Activated CD8-positive, alpha-beta memory T cell treated with anti-CD3 and anti-CD28 coated beads for 24 hours (primary cell): ENCODE data around the gene ATG10.

Experiments used
- DNase-seq: peaks from one replicate; pipeline ENCODE4 v3.0.0-alpha.2; 2020

Gene ATG10

DNA sequence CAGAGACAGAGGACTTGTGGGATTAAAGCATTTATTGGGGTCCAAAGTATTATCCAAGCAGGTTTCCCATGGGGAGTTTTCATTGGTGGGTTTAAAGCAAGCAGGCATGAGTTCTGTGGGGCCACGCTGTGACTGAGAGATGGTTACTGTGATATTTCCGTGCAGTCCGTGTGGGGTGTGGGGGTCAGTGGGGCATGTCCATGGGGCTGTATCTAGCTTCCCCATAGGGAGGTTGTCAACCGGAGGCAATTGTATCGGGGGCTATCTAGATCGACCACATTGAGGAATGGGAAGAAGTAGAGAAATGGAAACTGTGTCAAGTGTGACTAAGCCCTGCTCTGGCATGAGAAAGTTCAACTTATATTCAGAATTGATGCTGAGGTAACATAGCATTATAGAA lies 313.4 kb downstream of the ATG10 start:
- no peak for DNase-seq

DNA sequence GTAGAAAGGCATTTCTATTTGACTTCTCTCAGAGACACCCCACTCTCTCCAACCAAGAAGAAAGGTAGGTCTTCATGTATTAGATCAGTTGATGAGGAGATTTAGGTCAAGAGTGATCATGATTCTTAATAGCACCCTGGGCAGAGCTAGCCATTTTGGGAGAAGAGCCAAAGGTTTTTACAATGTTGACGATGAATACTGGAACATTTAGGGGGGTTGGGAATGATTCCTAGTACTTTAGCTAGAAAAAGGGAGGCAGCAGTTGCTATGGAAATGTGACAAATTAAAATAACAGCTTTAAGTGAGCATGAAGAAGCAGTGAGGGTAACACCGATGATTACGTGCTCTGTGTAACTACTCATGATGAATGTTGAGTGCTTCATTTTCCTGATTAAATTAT lies 315.8 kb downstream of the ATG10 start:
- DNase-seq: no peak

DNA sequence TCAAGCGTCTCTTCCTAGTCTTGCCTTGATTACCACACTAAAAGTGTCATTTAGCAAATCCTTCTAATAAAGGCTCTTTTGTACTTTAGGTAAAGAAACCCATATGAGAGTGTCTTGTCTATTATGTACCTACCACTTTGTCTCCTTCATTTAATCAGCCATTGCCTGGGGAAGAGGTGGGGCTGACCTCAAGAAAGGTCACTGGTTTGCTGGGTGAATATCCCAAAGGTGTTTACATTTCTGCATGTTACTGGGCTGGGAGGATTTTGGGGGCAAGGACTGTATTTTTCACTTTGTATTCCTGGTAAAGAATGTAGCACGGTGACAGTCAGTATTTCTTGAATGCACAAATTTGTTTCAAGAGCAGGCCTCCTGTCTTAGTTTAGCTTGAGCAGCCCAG lies 318.2 kb downstream of the ATG10 start:
- no peak for DNase-seq

DNA sequence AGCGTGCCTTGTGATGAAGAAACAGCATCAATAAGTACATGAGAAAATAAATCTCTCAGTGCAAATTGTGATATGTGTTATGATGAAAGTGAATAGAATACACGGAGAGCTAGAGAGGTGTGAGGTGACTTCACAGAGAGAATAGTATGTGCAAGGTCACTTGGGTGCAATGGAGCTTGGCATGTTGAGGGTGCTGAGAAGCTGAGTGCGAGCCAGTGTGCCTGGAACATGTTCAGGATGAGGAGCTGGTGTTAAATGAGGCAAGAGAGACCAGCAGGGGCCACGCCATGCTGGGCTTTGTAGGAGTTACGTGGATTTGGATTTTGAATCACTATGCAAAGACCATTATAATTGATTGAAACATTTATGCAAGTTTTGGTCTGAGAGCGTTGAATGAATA lies 319.1 kb downstream of the ATG10 start:
- no peak for DNase-seq

GRCh38 chr5:82291420-82291819 lies 319.6 kb downstream of the ATG10 start:
- no peak for DNase-seq

- no peak for DNase-seq
Observed at GRCh38 chr5:82295144-82295543, 323.3 kb downstream of the ATG10 start.

GRCh38 chr5:82295959-82296531 lies 324.2 kb downstream of the ATG10 start:
- no peak for DNase-seq

DNA sequence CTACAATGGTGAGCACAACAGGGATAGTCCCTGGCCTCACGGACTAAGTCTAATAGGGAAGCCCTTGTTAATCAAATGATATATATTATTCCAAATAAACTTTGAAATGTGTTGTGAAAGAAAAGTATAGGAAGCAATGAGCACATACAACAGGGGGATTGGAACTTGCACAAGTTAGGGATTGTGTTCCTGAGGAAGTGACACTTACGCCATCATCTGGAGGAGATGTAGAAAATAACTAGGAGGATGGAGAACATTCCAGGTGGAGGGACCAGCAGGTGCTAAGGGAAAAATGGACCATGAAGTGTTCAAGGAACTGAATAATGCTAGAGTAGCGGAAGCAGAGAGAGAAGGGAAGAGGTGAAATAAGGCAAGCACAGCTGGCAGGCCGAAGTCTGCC lies 325.1 kb downstream of the ATG10 start:
- no peak for DNase-seq

DNA sequence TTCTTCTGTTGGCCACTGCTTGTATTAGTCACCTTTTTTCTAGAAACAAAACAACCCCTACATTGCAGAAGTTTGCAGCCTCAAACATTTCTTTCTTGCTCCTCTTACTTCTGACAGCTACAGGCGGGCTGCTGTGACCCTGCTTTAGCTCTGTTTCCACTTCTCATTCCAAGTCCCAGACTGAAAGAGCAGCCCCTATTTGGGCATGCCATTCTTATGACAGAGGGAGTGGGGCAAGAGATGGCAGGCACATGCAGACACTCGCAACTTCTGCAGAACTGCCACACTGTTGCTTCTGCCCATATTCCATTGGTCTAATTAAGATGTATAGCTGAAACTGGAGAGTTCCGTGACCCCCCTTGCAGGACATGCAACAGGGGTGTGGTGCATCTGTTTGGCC lies 325.9 kb downstream of the ATG10 start:
- no peak for DNase-seq

- DNase-seq: no peak
Observed at GRCh38 chr5:82298668-82299067, 326.8 kb downstream of the ATG10 start.

- DNase-seq: no peak
Observed at GRCh38 chr5:82301190-82301589, 329.4 kb downstream of the ATG10 start.
